ENCODE results near the gene RABAC1. TPM values are rescaled to one million over a fixed set of nuclear protein-coding genes. Genes with fewer than 3 reads are reported as not detected.
A peak's percentile ranks its signal among the peaks of the same experiment; 100 is the strongest.

Gene RABAC1
- total and polyA plus RNA-seq, 9 of the 15 experiments (the other 6 are each of a cell fraction or from before 2014, with no cell fraction given): 2.4 to 28.1 (median 9.3) TPM

GRCh38 chr19:41928754-41929535 is 30.2 kb downstream of the RABAC1 start (continued):
- peak in 1 of 2 experiments; percentile 63; a peak in 2 of 4 replicates for TF ChIP-seq ARNT (IDR thresholded peaks at IDR 0.05)
- no peak for TF ChIP-seq ZNF830 (CRISPR knock-in tag; IDR thresholded peaks at IDR 0.05)
- TF ChIP-seq RBBP5 (IDR thresholded peaks at IDR 0.05; ENCODE audit: borderline replicate concordance, insufficient read depth, low read length, poor library complexity, severe bottlenecking): peak; percentile 51
- no peak for TF ChIP-seq ZNF592 (IDR thresholded peaks at IDR 0.05)
- TF ChIP-seq ZNF79 (CRISPR knock-in tag; IDR thresholded peaks at IDR 0.05; ENCODE audit: low read depth): no peak
- TF ChIP-seq NR0B1 (IDR thresholded peaks at IDR 0.05; ENCODE audit: partially characterized antibody): no peak
- TF ChIP-seq MEIS2 (IDR thresholded peaks at IDR 0.05; ENCODE audit: partially characterized antibody): no peak
- TF ChIP-seq TARDBP (IDR thresholded peaks at IDR 0.05): no peak
- TF ChIP-seq ZNF408 (CRISPR knock-in tag; IDR thresholded peaks at IDR 0.05; ENCODE audit: low read depth): no peak
- no peak for TF ChIP-seq HDAC3 (IDR thresholded peaks at IDR 0.05; ENCODE audit: borderline replicate concordance, partially characterized antibody)
- TF ChIP-seq TBP (optimal IDR thresholded peaks at IDR 0.05; ENCODE audit: low read depth, low read length): peak; percentile 36
- TF ChIP-seq ILF3 (IDR thresholded peaks at IDR 0.05; ENCODE audit: borderline replicate concordance): no peak
- no peak for TF ChIP-seq TFE3 (CRISPR knock-in tag; IDR thresholded peaks at IDR 0.05)
- TF ChIP-seq TEAD2 (tag; IDR thresholded peaks at IDR 0.05): no peak
- no peak for TF ChIP-seq IFI16 (CRISPR knock-in tag; IDR thresholded peaks at IDR 0.05)
- no peak for TF ChIP-seq HOMEZ (CRISPR knock-in tag; IDR thresholded peaks at IDR 0.05)
- no peak for TF ChIP-seq ZNF644 (tag; IDR thresholded peaks at IDR 0.05; ENCODE audit: low read depth)
